HepG2 (cell line): Measurements from ENCODE around the gene C6orf136. TPM values are rescaled to one million over a fixed set of nuclear protein-coding genes. Genes with fewer than 3 reads are reported as not detected.

Experiments used
- BRF2 ChIP-seq: sonication (generic); formaldehyde crosslinking; IDR thresholded peaks from 2 replicates; pipeline ENCODE4 v1.8.1; 2022; ENCODE audit warnings: mild to moderate bottlenecking, missing genetic modification reagents
- EP300 ChIP-seq, 3 experiments: sonication (generic) in 1 of 3; formaldehyde crosslinking in 1 of 3; IDR thresholded peaks; 2 replicates each; pipeline versions ENCODE4 v1.5.1 to v1.6.1; 2011 to 2020; ENCODE audit warnings: low read depth in 2 of 3, low read length in 2 of 3, borderline replicate concordance in 1 of 3, improper control_type of control experiment in 1 of 3, mild to moderate bottlenecking in 1 of 3, missing genetic modification reagents in 1 of 3, moderate library complexity in 1 of 3
- GRHL1 ChIP-seq: sonication (generic); formaldehyde crosslinking; conservative IDR thresholded peaks from 2 replicates; pipeline ENCODE4 v1.8.0; 2022; ENCODE audit warnings: missing genetic modification reagents
- NFRKB ChIP-seq: fragments of 450-650 bp; IDR thresholded peaks from 2 replicates; pipeline ENCODE4 v1.6.1; 2017
- PRDM4 ChIP-seq: sonication (generic); formaldehyde crosslinking; IDR thresholded peaks from 2 replicates; pipeline ENCODE4 v1.9.0; 2021; ENCODE audit warnings: missing genetic modification reagents, borderline replicate concordance
- REL ChIP-seq: sonication (generic); formaldehyde crosslinking; conservative IDR thresholded peaks from 2 replicates; pipeline ENCODE4 v1.8.0; 2022; ENCODE audit warnings: mild to moderate bottlenecking, missing genetic modification reagents, moderate library complexity
- SKI ChIP-seq: fragments of 450-650 bp; IDR thresholded peaks from one replicate; pipeline ENCODE4 v1.6.1; 2018; ENCODE audit warnings: mild to moderate bottlenecking; ENCODE audit not compliant: partially characterized antibody
- ZNF24 ChIP-seq: fragments of 450-650 bp; IDR thresholded peaks from 2 replicates; pipeline ENCODE4 v1.6.1; 2017; ENCODE audit warnings: antibody characterized with exemption, mild to moderate bottlenecking
- ZNF260 ChIP-seq: sonication (generic); formaldehyde crosslinking; IDR thresholded peaks from 2 replicates; pipeline ENCODE4 v1.4.0; 2020; ENCODE audit warnings: missing genetic modification reagents, low read depth, mild to moderate bottlenecking, borderline replicate concordance
- ZNF572 ChIP-seq: sonication (generic); formaldehyde crosslinking; IDR thresholded peaks from 2 replicates; pipeline ENCODE4 v1.5.1; 2020; ENCODE audit warnings: mild to moderate bottlenecking, missing genetic modification reagents
- ZNF687 ChIP-seq: sonication (generic); formaldehyde crosslinking; IDR thresholded peaks from 2 replicates; pipeline ENCODE4 v1.5.1; 2020; ENCODE audit warnings: mild to moderate bottlenecking, missing genetic modification reagents, moderate library complexity
- polyA plus RNA-seq, 8 experiments: library from polyadenylated mRNA; depleted of rRNA in 3 of 8; stranded (reverse) in 7 of 8; unstranded in 1 of 8; fragments of >200 nt; fragmentation: Illumina TruSeq in 4 of 8; extraction: Trizol in 4 of 8; gene quantifications; 2 replicates each; pipeline versions ENCODE4 v1.2.1 to v1.2.3, GENCODE V29; 2011 to 2016; ENCODE audit warnings: low read depth in 4 of 8, missing spikeins in 1 of 8, mixed read lengths in 1 of 8; ENCODE audit not compliant: insufficient read depth in 1 of 8
- total RNA-seq, 5 experiments: library from RNA; depleted of rRNA; stranded (reverse); fragments of >200 nt; fragmentation: Illumina TruSeq; extraction: Trizol; gene quantifications; 2 replicates each; pipeline ENCODE4 v1.2.3, GENCODE V29; 2016; ENCODE audit warnings: low read depth in 1 of 5
- TF ChIP-seq, protein P1 (sequence below): IDR thresholded peaks from 2 replicates; pipeline ENCODE4 v1.6.1; 2016; ENCODE audit warnings: missing genetic modification reagents, missing compliant biosample characterization
- TF ChIP-seq, protein P2 (sequence below): sonication (generic); formaldehyde crosslinking; IDR thresholded peaks from 2 replicates; pipeline ENCODE4 v1.4.0; 2020; ENCODE audit warnings: missing genetic modification reagents, borderline replicate concordance

Gene C6orf136
- total and polyA plus RNA-seq, 2 of the 13 experiments (the other 11 are each of a cell fraction or from before 2014, with no cell fraction given) = 12.0 to 26.2 TPM

- TF ChIP-seq EP300 (IDR thresholded peaks at IDR 0.05; ENCODE audit: low read depth in 2 of 2, low read length in 2 of 2) (no peak), EP300 (CRISPR knock-in tag; IDR thresholded peaks at IDR 0.05; ENCODE audit: borderline replicate concordance) (no peak), ZNF687 (CRISPR knock-in tag) (peak; percentile 98), GRHL1 (no peak), ZNF572 (CRISPR knock-in tag) (peak; percentile 95), BRF2 (0 out of 2 replicates have a peak, but pooled peaks have one; percentile 57), ZNF260 (no peak), PRDM4 (CRISPR knock-in tag) (no peak), REL (CRISPR knock-in tag) (no peak), ZNF24 (no peak), NFRKB (no peak), SKI (peak; percentile 86)
- TF ChIP-seq, protein P1, sequence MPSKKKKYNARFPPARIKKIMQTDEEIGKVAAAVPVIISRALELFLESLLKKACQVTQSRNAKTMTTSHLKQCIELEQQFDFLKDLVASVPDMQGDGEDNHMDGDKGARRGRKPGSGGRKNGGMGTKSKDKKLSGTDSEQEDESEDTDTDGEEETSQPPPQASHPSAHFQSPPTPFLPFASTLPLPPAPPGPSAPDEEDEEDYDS (CRISPR knock-in tag) = peak; percentile 72
- TF ChIP-seq, protein P2, sequence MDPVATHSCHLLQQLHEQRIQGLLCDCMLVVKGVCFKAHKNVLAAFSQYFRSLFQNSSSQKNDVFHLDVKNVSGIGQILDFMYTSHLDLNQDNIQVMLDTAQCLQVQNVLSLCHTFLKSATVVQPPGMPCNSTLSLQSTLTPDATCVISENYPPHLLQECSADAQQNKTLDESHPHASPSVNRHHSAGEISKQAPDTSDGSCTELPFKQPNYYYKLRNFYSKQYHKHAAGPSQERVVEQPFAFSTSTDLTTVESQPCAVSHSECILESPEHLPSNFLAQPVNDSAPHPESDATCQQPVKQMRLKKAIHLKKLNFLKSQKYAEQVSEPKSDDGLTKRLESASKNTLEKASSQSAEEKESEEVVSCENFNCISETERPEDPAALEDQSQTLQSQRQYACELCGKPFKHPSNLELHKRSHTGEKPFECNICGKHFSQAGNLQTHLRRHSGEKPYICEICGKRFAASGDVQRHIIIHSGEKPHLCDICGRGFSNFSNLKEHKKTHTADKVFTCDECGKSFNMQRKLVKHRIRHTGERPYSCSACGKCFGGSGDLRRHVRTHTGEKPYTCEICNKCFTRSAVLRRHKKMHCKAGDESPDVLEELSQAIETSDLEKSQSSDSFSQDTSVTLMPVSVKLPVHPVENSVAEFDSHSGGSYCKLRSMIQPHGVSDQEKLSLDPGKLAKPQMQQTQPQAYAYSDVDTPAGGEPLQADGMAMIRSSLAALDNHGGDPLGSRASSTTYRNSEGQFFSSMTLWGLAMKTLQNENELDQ (CRISPR knock-in tag) = no peak
These were observed 546 bp downstream of the C6orf136 start (continued) for GRCh38 chr6:30647242-30648116.
